HG03066 (cell line): ENCODE results near the gene BEX3.

Experiments used
- ATAC-seq: cut with Tn5 transposase; IDR thresholded peaks from one replicate; pipeline ENCODE4 v1.9.1; 2021; ENCODE audit warnings: low read depth; ENCODE audit not compliant: unreplicated experiment

BEX3 gene

DNA sequence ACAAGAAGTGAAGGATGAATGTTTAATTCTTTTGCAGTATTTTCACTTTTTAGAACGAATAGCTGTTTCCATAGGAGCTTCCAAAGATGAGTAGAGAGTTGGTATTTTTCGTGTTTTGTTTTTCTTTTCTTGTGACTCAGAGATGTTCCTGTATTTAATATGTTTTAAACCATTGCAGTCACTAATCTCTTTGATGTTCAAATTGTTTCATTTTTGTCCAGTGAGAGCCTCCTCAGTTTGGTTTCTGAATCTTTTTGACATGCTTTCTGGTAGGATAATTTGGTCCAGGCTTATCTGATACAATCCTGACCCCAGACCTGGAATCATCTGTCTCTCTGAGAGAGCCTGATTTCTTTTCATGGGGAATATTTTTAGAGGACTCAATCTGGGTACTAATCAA is 41.6 kb downstream of the BEX3 start:
- ATAC-seq, result no peak

DNA sequence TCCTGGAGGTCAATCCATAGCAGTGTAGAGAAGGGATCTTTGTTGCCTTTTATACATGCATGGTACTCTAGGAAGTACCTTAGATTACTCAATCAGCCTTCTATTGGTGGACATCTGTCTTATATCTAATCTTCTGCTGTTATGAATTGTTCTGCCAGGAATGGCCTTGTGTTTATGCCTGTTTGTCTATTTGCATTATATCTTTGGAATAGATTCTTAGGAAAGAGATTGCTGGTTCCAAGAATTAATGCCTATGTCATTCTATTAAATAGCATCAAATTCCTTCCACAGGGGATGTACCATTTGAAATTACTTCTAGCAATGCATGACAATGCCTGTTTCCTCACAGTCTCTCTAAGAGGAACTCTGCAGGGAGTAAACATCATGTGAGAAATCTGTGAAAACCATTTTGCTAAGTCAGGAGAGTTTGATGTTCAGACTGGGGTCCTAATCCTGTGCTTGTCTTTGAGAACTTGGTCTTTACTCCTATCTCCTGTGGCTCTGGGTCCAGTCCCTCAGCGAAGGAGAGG is 42.5 kb downstream of the BEX3 start:
- no peak for ATAC-seq

DNA sequence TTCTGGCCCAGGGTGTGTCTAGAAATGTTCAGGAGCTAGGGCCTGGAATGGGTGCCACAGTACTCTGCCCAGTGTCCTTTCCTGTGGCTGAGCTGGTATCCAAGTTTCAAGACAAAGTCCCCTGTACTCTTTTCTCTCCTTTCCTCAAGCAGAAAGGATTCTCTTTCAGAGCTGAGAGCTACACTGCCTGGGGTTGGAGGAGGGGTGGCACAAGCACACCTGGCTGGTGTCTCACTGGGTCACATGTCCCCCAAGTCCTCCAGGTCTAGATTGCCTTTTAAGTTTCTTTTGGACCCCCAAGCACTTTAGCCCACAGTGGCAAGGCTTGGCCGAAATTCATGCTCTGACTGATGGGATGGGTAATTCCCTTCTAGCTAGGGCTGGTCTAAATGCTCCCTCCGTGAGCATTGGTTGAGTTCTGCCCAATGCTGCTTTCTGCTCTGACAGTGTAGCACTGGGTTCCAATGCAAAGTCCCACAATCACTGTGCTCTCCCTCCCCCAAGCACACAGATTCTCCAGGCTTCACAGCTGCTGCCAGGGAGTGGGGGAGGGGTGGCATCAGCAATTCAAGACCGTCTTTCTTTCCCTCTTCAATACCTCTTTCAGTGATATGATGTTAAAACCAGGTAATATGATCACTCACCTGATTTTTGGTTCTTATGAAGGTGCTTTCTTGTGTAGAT is 47.8 kb downstream of the BEX3 start:
- ATAC-seq, result no peak
